ENCODE data around the gene SLC45A3. TPM values are rescaled to one million over a fixed set of nuclear protein-coding genes. Genes with fewer than 3 reads are reported as not detected.

SLC45A3 gene
- total RNA-seq, 1 experiment from 2014 or later = 12.3 TPM

DNA sequence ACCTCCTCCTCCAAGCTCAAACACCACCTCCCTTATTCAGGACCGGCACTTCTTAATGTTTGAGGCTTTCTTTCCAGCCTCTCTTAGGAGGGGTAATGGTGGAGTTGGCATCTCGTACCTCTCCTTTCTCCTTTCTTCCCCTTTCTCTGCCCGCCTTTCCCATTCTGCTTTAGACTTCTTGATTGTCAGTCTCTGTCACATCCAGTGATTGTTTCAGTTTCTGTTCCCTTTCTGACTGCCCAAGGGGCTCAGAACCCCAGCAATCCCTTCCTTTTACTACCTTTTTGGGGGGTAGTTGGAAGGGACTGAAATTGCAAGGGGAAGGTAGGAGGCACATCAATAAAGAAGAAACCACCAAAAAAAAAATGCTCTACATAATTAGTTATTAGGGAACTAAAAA, 54.1 kb downstream of the SLC45A3 start:
- no peak overlapping the region for H3K4me2 ChIP-seq (ENCODE audit: low read length)
- POLR2A ChIA-PET = no interaction called here
- H3K4me1 ChIP-seq (ENCODE audit: control insufficient read depth in 1 of 2, insufficient read depth in 2 of 2, low read length in 2 of 2) = peaks cover 9% of the 10 kb centered on the region in 2 experiments; a peak in 3 of 4 replicates
- H3K9me3 ChIP-seq (ENCODE audit: control insufficient read depth in 1 of 2, insufficient read depth in 1 of 2, low read depth in 1 of 2, low read length in 2 of 2) = no peaks in the 10 kb centered on the region
- H3K9me2 ChIP-seq (ENCODE audit: insufficient read depth) = no peaks in the 10 kb centered on the region
- no peak overlapping the region for H3K27ac ChIP-seq (ENCODE audit: low read depth, low read length)
- H4K20me1 ChIP-seq (ENCODE audit: insufficient read depth) = no peaks in the 10 kb centered on the region
- TF ChIP-seq SIN3A (IDR thresholded peaks at IDR 0.05; ENCODE audit: low read depth) (no peak), ATF3 (IDR thresholded peaks at IDR 0.05) (no peak), ELF1 (IDR thresholded peaks at IDR 0.05; ENCODE audit: borderline replicate concordance, low read depth) (no peak), YY1 (IDR thresholded peaks at IDR 0.05; ENCODE audit: extremely low read depth, insufficient replicate concordance, low read depth, low read length) (no peak), TCF7L2 (IDR thresholded peaks at IDR 0.05; ENCODE audit: borderline replicate concordance, extremely low read depth, insufficient read depth, insufficient read length) (no peak), SP1 (IDR thresholded peaks at IDR 0.05; ENCODE audit: low read depth) (no peak), RAD21 (IDR thresholded peaks at IDR 0.05; ENCODE audit: low read depth) (no peak), JUND (IDR thresholded peaks at IDR 0.05) (no peak), CEBPB (IDR thresholded peaks at IDR 0.05; ENCODE audit: low read depth) (no peak), CBX3 (IDR thresholded peaks at IDR 0.05; ENCODE audit: low read depth) (no peak), EGR1 (IDR thresholded peaks at IDR 0.05; ENCODE audit: low read depth) (no peak), POLR2A (IDR thresholded peaks at IDR 0.05; ENCODE audit: borderline replicate concordance, extremely low read depth, insufficient read depth, insufficient read length) (no peak), EZH2phosphoT487 (IDR thresholded peaks at IDR 0.05; ENCODE audit: borderline replicate concordance) (no peak), ZFX (IDR thresholded peaks at IDR 0.05) (no peak), ZNF274 (IDR thresholded peaks at IDR 0.05; ENCODE audit: low read depth, low read length) (no peak)
- TF ChIP-seq, protein P1, sequence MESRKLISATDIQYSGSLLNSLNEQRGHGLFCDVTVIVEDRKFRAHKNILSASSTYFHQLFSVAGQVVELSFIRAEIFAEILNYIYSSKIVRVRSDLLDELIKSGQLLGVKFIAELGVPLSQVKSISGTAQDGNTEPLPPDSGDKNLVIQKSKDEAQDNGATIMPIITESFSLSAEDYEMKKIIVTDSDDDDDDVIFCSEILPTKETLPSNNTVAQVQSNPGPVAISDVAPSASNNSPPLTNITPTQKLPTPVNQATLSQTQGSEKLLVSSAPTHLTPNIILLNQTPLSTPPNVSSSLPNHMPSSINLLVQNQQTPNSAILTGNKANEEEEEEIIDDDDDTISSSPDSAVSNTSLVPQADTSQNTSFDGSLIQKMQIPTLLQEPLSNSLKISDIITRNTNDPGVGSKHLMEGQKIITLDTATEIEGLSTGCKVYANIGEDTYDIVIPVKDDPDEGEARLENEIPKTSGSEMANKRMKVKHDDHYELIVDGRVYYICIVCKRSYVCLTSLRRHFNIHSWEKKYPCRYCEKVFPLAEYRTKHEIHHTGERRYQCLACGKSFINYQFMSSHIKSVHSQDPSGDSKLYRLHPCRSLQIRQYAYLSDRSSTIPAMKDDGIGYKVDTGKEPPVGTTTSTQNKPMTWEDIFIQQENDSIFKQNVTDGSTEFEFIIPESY (IDR thresholded peaks at IDR 0.05; ENCODE audit: extremely low read depth, insufficient replicate concordance, low read length) = no peak
- TF ChIP-seq, protein P2, sequence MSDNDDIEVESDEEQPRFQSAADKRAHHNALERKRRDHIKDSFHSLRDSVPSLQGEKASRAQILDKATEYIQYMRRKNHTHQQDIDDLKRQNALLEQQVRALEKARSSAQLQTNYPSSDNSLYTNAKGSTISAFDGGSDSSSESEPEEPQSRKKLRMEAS (IDR thresholded peaks at IDR 0.05) = no peak
- H3K9ac ChIP-seq (ENCODE audit: low read length) = no peak overlapping the region
- CTCF ChIA-PET = no interaction called here
- peaks cover 5 to 14% of the 10 kb centered on the region in 2 experiments; a peak in 3 of 4 replicates for H3K36me3 ChIP-seq (ENCODE audit: control insufficient read depth in 1 of 2, insufficient read depth in 2 of 2, low read length in 2 of 2)
- RAD21 ChIA-PET (ENCODE audit: low non-redundant PET in 1 of 2, low total read pairs in 2 of 2, uncharacterized antibody in 2 of 2, unreplicated experiment in 2 of 2) = no interaction called here
- peaks cover 72% of the 10 kb centered on the region for H3K79me2 ChIP-seq (ENCODE audit: insufficient read depth, low read length)
- no peaks in the 10 kb centered on the region for H3K27me3 ChIP-seq (ENCODE audit: insufficient read depth, low read length)
- intact Hi-C loops (cut with micrococcal nuclease) = no loop called here
- H3K4me3 ChIP-seq (replicated peaks in 1 of 2; ENCODE audit: low read depth in 1 of 2, low read length in 2 of 2) = no peak overlapping the region
- H2AFZ ChIP-seq (ENCODE audit: low read depth, low read length, poor library complexity, severe bottlenecking) = no peak overlapping the region
- DNase-seq (ENCODE audit: low read depth, low spot score) (no peak), ATAC-seq (no peak)
- BruUV-seq (replicated peaks) = no TSS peak
